GM21825 (cell line): ENCODE data around the gene KDM4C.
A peak's percentile ranks its signal among the peaks of the same experiment; 100 is the strongest.
"Not testable (repeated sequence)": the region's sequence is repeated elsewhere in the genome, so short reads cannot be mapped to it uniquely, and the experiment has no call there.

Source experiments
- ATAC-seq: cut with Tn5 transposase; IDR thresholded peaks from one replicate; pipeline ENCODE4 v1.9.1; 2021; ENCODE audit warnings: mild to moderate bottlenecking, moderate library complexity; ENCODE audit not compliant: unreplicated experiment

The KDM4C gene

DNA sequence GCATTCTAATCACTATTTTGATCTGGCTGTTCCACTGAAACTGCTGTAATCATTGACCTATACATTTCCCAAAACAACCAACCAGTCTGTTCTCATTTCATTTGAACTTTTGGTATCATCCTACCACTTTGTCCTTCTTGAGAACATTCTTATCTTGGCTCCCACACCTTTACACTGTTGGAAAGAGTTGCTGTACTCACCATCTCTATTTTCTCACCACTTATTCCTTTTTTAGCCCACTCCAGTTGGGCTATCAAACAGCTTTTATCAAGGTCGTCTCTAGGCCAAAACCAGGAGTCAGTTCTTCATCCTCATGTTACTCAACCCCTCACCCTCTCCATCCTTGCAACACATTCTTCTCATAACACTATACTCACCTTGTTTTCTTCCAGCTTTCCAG, 170.1 kb downstream of the KDM4C start:
- ATAC-seq, result no peak

DNA sequence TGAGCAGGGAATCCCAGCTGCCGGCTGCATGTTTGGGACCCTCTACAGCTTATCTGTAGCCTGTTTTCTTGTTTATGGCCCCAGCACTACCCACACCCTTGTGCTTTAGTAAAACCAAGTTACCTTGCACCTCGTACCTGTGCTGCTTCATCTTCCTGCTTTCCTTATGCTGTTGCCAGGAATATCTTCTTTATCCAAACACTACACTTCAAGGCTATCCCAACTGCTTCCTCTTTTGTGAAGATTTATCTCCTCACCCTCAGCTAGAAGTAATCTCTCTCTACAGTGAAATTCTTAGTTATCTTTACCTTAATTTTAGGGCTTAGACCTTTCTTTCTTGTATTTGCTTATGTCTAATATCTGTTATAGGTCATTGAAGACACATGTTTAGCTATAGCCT, 171.1 kb downstream of the KDM4C start:
- no peak for ATAC-seq

GRCh38 chr9:6929441-6930215, 171.9 kb downstream of the KDM4C start:
- no peak for ATAC-seq

DNA sequence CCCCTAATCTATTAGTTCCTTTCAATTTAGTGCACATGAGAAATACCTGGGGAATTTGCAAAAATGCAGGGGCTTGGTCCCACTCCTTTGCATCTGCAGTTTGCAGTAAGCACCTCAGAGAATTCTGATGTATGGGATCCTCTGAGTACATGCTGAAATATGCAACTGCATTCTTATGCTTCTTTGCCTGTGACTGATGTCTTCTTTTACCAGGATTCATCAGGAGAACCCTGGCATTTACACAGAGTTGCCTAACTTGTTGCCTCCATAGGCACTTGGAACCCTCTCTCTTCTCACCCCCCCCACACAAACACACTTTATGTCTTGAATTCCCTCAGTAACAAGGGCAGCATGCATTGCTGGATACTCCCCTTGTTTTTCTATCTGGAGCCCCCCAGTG, 173.1 kb downstream of the KDM4C start:
- ATAC-seq, result no peak

DNA sequence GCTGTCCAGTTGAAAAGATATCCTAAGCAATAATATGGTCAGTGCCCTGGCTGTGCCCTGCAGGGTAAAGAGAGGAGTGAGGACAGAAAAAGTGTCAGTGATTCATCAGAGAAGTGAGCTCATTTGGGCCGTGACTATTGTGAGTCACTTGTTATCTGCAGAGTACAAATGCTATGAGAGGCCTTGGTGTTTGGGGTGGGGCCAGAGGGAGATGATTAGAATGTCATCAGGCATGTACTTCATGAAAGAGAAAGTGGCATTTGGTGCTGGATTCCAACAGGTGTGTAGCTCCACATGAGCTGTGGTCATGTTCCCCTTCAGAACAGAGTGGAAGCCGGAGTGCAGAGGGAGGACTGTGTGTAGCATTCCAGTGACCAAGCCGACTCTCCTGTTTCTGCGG, 174.1 kb downstream of the KDM4C start:
- ATAC-seq, result peak; percentile 90

DNA sequence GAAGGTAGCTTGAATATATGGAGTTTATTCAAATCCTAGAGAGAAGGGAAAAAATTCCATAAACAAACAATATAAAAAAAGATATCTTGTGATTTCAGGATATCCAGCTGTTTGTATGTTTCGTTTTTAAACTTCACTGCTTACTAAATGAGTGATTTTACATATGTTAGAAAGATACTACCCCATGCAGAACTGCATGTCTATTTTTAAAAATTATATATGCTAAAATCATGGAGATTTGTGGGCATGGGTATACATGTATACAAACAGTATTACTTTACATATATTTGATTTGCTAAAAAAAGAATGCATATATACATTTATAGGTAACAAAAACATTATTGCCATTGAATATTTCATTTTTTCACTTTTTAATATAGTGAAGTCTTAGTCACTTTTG, 178.3 kb downstream of the KDM4C start:
- no peak for ATAC-seq

GRCh38 chr9:6937209-6937608, 179.4 kb downstream of the KDM4C start:
- ATAC-seq, result no peak

DNA sequence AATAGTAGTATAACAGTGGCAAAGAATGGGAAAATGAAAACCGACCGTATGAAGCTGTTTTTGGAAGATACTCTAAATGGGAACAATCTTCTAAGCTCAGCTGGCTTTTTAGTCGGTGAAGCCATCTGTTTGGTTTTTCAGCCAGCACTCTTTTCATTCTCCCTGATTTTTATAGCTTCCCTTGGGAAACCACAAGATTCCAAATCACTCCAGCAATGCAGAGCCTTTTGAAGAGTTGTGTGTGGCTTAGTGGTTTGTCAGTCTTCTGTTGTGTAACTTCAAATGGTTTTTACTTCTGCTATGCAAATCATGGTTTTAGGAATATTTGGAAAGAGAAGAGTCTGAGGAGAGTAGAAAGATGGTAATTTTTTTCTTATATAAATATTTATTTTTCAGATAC, 180.7 kb downstream of the KDM4C start:
- ATAC-seq, result no peak

DNA sequence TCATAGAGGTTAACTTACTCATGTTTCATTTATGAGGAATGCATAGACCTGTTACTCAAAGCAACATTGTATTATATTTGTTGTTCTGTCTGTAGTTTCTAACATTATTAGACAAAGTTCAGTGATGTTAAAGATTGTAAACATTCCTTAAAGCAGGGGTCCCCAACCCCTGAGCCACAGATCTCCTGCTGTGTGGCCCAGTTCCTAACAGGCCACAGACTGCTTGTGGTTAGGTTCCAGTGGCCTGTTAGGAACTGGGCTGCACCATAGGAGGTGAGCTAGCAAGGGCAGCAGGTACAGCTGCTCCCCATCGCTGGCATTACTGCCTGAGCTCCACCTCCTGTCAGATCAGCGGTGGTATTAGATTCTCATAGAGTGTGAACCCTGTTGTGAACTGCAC, 181.1 kb downstream of the KDM4C start:
- ATAC-seq, result no peak

DNA sequence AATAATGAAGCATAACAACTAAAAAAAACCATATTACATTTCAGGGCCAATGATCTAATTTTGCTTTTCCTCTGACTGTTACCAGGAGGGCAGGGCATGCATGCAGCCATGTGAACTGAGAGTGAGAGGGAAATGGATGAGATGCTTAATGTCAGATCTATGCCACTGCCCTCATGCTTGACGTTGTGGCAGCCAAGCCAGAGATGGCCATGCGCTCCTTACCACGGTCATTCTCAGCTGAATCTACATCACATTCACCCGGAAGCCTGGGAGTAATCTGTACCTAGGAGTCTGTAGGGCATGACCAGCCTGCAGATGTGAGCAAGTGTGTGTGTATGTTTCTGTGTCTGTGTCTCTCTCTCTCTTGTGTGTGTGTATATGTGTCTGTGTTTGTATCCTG, 183.7 kb downstream of the KDM4C start:
- ATAC-seq, result no peak

DNA sequence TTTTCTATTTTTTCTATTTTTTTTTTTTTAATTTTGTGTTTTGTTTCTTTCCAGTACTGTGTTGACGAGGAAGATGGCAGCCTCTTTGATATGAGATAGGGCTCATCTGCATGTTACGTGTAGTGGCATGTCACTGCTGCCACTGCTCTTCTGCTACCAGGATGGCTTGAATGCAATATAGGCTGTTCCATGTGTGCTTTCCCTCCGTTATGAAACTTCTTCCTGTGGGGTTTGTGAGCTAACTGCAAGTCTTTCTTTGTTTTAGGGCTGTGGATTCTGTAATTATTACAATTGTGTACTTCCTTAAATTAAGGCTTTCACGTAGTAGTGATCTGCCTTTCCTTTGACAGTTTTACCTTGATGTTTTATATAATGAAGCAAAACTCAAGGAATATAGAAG, 184.6 kb downstream of the KDM4C start:
- no peak for ATAC-seq

- no peak for ATAC-seq
Measured at GRCh38 chr9:6943293-6943692, 185.5 kb downstream of the KDM4C start.

- no peak for ATAC-seq
Measured at GRCh38 chr9:6944093-6944551, 186.3 kb downstream of the KDM4C start.

DNA sequence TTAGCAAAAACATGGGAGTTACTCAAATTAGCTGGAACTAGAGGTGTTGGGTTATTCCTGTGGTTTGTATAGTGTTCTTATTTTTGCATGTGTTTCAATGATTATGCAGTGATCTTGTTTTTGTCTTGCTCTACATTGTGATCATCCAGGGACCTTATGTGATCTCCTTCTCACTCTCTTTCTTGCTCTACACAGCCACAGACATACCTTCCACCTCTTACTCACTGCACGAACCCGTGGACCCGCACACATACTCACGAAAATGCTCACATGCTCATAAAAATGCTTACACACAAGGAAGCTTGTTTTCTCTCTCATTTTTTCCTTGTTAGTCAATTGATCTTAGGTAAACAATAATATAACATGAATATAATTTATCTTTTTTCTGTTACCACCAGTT, 187.1 kb downstream of the KDM4C start:
- ATAC-seq, result no peak

- no peak for ATAC-seq
Measured at GRCh38 chr9:6945816-6946215, 188.0 kb downstream of the KDM4C start.

- no peak for ATAC-seq
Measured at GRCh38 chr9:6946583-6947166, 188.9 kb downstream of the KDM4C start.

- not testable (repeated sequence) for ATAC-seq
Measured at GRCh38 chr9:6948921-6949320, 191.1 kb downstream of the KDM4C start.

GRCh38 chr9:6955251-6955921, 197.6 kb downstream of the KDM4C start:
- ATAC-seq, result no peak

DNA sequence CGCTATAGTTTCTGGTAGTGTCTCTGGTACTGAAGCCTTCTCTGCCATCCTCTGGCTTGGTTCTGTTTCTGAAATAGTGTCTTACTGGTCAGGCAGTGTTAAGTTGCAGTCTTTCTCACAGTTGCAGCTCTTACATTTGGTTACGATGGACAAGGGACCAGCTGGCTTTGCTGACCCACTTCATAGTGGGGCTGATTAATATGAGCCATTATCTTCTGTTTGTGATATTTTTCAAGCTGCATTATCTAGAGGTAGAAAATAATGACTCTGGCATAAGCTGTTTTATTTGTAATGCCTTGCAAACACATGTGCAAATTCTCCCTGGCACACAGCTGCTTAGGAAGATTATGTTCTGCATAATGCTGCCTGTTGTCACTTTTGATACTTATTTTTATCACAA, 199.1 kb downstream of the KDM4C start:
- ATAC-seq, result no peak

GRCh38 chr9:6959270-6960000, 201.7 kb downstream of the KDM4C start:
- no peak for ATAC-seq

GRCh38 chr9:6960777-6961176, 203.0 kb downstream of the KDM4C start:
- ATAC-seq, result peak; percentile 70
